Measurements from ENCODE around the gene CALY. TPM values are rescaled to one million over a fixed set of nuclear protein-coding genes. Genes with fewer than 3 reads are reported as not detected.

The CALY gene
- total RNA-seq, 2 experiments from 2014 or later: not detected

- DNase-seq: no peak
Observed at GRCh38 chr10:133309720-133310398, 26.8 kb downstream of the CALY start.

GRCh38 chr10:133309100-133309719 lies 27.5 kb downstream of the CALY start:
- CTCF ChIA-PET: no interaction called here

More at GRCh38 chr10:133309720-133310398, 26.8 kb downstream of the CALY start:
- intact Hi-C loops (cut with micrococcal nuclease): loop anchor here (1.0 to 10.0 kb wide), 5 partner anchors 35 to 405 kb away; partner anchors contain the start of gene PAOX
- CTCF ChIA-PET: interaction anchor here (0.9 kb wide), 1 partner anchor 19 kb away, joined by 4 read pairs; no protein-coding TSS in a partner anchor
- no peaks in the 10 kb centered on the region for H3K9me3 Mint-ChIP-seq
- H3K27me3 Mint-ChIP-seq (ENCODE audit: low read depth): no peaks in the 10 kb centered on the region
- peak overlapping the region; percentile 46 for H3K27ac Mint-ChIP-seq
- H3K4me3 Mint-ChIP-seq: peak overlapping the region; percentile 65
- peaks cover 21% of the 10 kb centered on the region for H3K4me1 Mint-ChIP-seq (ENCODE audit: low read depth)
- peaks cover 16% of the 10 kb centered on the region for H3K36me3 Mint-ChIP-seq (ENCODE audit: low read depth)

GRCh38 chr10:133308421-133309099 lies 28.1 kb downstream of the CALY start, which contains the start of the genes TUBGCP2 and ZNF511:
TSS of gene TUBGCP2 (minus strand) at chr10:133308872. CDS start at chr10:133302941, 5,931 bp downstream.
TSS of gene ZNF511 (plus strand) at chr10:133308914. CDS start at chr10:133308944, 30 bp downstream.
- Mint-ChIP-seq H3K36me3 (ENCODE audit: low read depth) (peaks cover 16% of the 10 kb centered on the region), H3K4me1 (ENCODE audit: low read depth) (peaks cover 26% of the 10 kb centered on the region)
- intact Hi-C loops (cut with micrococcal nuclease): loop anchor here (1.0 to 10.0 kb wide), 6 partner anchors 33 to 404 kb away; partner anchors contain the start of gene PAOX

More at GRCh38 chr10:133309100-133309719, 27.5 kb downstream of the CALY start:
- Mint-ChIP-seq H3K4me1 (ENCODE audit: low read depth) (peaks cover 24% of the 10 kb centered on the region), H3K27ac (peak overlapping the region; percentile 71), H3K27me3 (ENCODE audit: low read depth) (no peaks in the 10 kb centered on the region), H3K9me3 (no peaks in the 10 kb centered on the region), H3K4me3 (peak overlapping the region; percentile 65), H3K36me3 (ENCODE audit: low read depth) (peaks cover 16% of the 10 kb centered on the region)
- peak; percentile 95 for DNase-seq
- intact Hi-C loops (cut with micrococcal nuclease): loop anchor here (1.0 to 10.0 kb wide), 4 partner anchors 34 to 404 kb away; partner anchors contain the start of gene PAOX

GRCh38 chr10:133307776-133308420 lies 28.8 kb downstream of the CALY start:
- CTCF ChIA-PET: interaction anchor here (0.6 to 2.1 kb wide), 20 partner anchors 10 to 403 kb away, joined by 3 to 12 read pairs (median 4); partner anchors contain the start of gene ADAM8
- intact Hi-C loops (cut with micrococcal nuclease): loop anchor here (1.0 to 10.0 kb wide), 5 partner anchors 49 to 403 kb away; partner anchors contain the start of gene PAOX
- Mint-ChIP-seq H3K4me1 (ENCODE audit: low read depth) (peaks cover 26% of the 10 kb centered on the region), H3K4me3 (peak overlapping the region; percentile 98), H3K27ac (peak overlapping the region; percentile 98), H3K27me3 (ENCODE audit: low read depth) (no peaks in the 10 kb centered on the region), H3K36me3 (ENCODE audit: low read depth) (peaks cover 16% of the 10 kb centered on the region), H3K9me3 (no peaks in the 10 kb centered on the region)
- DNase-seq: peak; percentile 95

More at GRCh38 chr10:133308421-133309099, 28.1 kb downstream of the CALY start, which contains the start of the genes TUBGCP2 and ZNF511:
- DNase-seq: peak; percentile 83
- Mint-ChIP-seq H3K9me3 (no peaks in the 10 kb centered on the region), H3K27me3 (ENCODE audit: low read depth) (no peaks in the 10 kb centered on the region), H3K4me3 (peak within 1 kb of the TSS; percentile 98), H3K27ac (peak within 1 kb of the TSS; percentile 98)
- CTCF ChIA-PET: interaction anchor here (0.6 to 2.1 kb wide), 16 partner anchors 10 to 210 kb away, joined by 3 to 12 read pairs (median 4); no protein-coding TSS in a partner anchor

- H3K27ac Mint-ChIP-seq: peak overlapping the region; percentile 98
- intact Hi-C loops (cut with micrococcal nuclease): loop anchor here (10.0 kb wide), 1 partner anchor 402 kb away; no protein-coding TSS in a partner anchor
Observed at GRCh38 chr10:133306941-133307379, 29.7 kb downstream of the CALY start.

GRCh38 chr10:133306097-133306476 lies 30.6 kb downstream of the CALY start:
- H3K36me3 Mint-ChIP-seq (ENCODE audit: low read depth): peaks cover 18% of the 10 kb centered on the region
- H3K4me3 Mint-ChIP-seq: no peak overlapping the region
- no peak overlapping the region for H3K27ac Mint-ChIP-seq
- CTCF ChIA-PET: interaction anchor here (1.3 kb wide), 1 partner anchor 21 kb away, joined by 3 read pairs; no protein-coding TSS in a partner anchor
- peaks cover 26% of the 10 kb centered on the region for H3K4me1 Mint-ChIP-seq (ENCODE audit: low read depth)
- H3K9me3 Mint-ChIP-seq: no peaks in the 10 kb centered on the region
- no peak for DNase-seq
- H3K27me3 Mint-ChIP-seq (ENCODE audit: low read depth): no peaks in the 10 kb centered on the region
- intact Hi-C loops (cut with micrococcal nuclease): loop anchor here (10.0 kb wide), 1 partner anchor 401 kb away; no protein-coding TSS in a partner anchor

More at GRCh38 chr10:133306941-133307379, 29.7 kb downstream of the CALY start:
- CTCF ChIA-PET: interaction anchor here (0.9 to 2.1 kb wide), 15 partner anchors 11 to 402 kb away, joined by 3 to 12 read pairs (median 4); partner anchors contain the start of gene ADAM8
- Mint-ChIP-seq H3K36me3 (ENCODE audit: low read depth) (peaks cover 20% of the 10 kb centered on the region), H3K9me3 (no peaks in the 10 kb centered on the region), H3K4me3 (peak overlapping the region; percentile 98), H3K4me1 (ENCODE audit: low read depth) (peaks cover 26% of the 10 kb centered on the region), H3K27me3 (ENCODE audit: low read depth) (no peaks in the 10 kb centered on the region)
- DNase-seq: no peak

- Mint-ChIP-seq H3K27me3 (ENCODE audit: low read depth) (no peaks in the 10 kb centered on the region), H3K9me3 (no peaks in the 10 kb centered on the region), H3K4me1 (ENCODE audit: low read depth) (peaks cover 26% of the 10 kb centered on the region), H3K36me3 (ENCODE audit: low read depth) (peaks cover 24% of the 10 kb centered on the region), H3K4me3 (no peak overlapping the region), H3K27ac (no peak overlapping the region)
- CTCF ChIA-PET: interaction anchor here (1.4 to 2.9 kb wide), 2 partner anchors 12 to 27 kb away, joined by 3 to 8 read pairs; no protein-coding TSS in a partner anchor
- DNase-seq: no peak
- intact Hi-C loops (cut with micrococcal nuclease): loop anchor here (10.0 kb wide), 1 partner anchor 398 kb away; no protein-coding TSS in a partner anchor
Observed at GRCh38 chr10:133303206-133303605, 33.5 kb downstream of the CALY start.

- Mint-ChIP-seq H3K36me3 (ENCODE audit: low read depth) (peaks cover 23% of the 10 kb centered on the region), H3K9me3 (no peaks in the 10 kb centered on the region), H3K27ac (no peak overlapping the region), H3K27me3 (ENCODE audit: low read depth) (no peaks in the 10 kb centered on the region), H3K4me3 (no peak overlapping the region), H3K4me1 (ENCODE audit: low read depth) (peaks cover 19% of the 10 kb centered on the region)
- CTCF ChIA-PET: interaction anchor here (2.9 kb wide), 1 partner anchor 13 kb away, joined by 8 read pairs; no protein-coding TSS in a partner anchor
- intact Hi-C loops (cut with micrococcal nuclease): loop anchor here (10.0 kb wide), 1 partner anchor 397 kb away; no protein-coding TSS in a partner anchor
- no peak for DNase-seq
Observed at GRCh38 chr10:133302230-133302629, 34.5 kb downstream of the CALY start.

- H3K27ac Mint-ChIP-seq: no peak overlapping the region
- DNase-seq: no peak
- CTCF ChIA-PET: interaction anchor here (0.7 to 1.2 kb wide), 2 partner anchors 15 to 30 kb away, joined by 3 to 5 read pairs; no protein-coding TSS in a partner anchor
- H3K4me3 Mint-ChIP-seq: no peak overlapping the region
- no peaks in the 10 kb centered on the region for H3K27me3 Mint-ChIP-seq (ENCODE audit: low read depth)
- intact Hi-C loops (cut with micrococcal nuclease): loop anchor here (10.0 kb wide), 1 partner anchor 395 kb away; no protein-coding TSS in a partner anchor
- no peaks in the 10 kb centered on the region for H3K9me3 Mint-ChIP-seq
- peaks cover 5% of the 10 kb centered on the region for H3K4me1 Mint-ChIP-seq (ENCODE audit: low read depth)
- peaks cover 20% of the 10 kb centered on the region for H3K36me3 Mint-ChIP-seq (ENCODE audit: low read depth)
Observed at GRCh38 chr10:133299738-133300137, 37.0 kb downstream of the CALY start.

GRCh38 chr10:133299224-133299623 lies 37.5 kb downstream of the CALY start:
- H3K4me1 Mint-ChIP-seq (ENCODE audit: low read depth): peaks cover 2% of the 10 kb centered on the region
- peaks cover 23% of the 10 kb centered on the region for H3K36me3 Mint-ChIP-seq (ENCODE audit: low read depth)
- H3K27ac Mint-ChIP-seq: no peak overlapping the region
- H3K9me3 Mint-ChIP-seq: no peaks in the 10 kb centered on the region
- DNase-seq: no peak
- intact Hi-C loops (cut with micrococcal nuclease): no loop called here
- no peak overlapping the region for H3K4me3 Mint-ChIP-seq
- H3K27me3 Mint-ChIP-seq (ENCODE audit: low read depth): no peaks in the 10 kb centered on the region
- CTCF ChIA-PET: interaction anchor here (1.2 kb wide), 2 partner anchors 16 to 30 kb away, joined by 3 to 5 read pairs; no protein-coding TSS in a partner anchor

GRCh38 chr10:133298466-133298865 lies 38.2 kb downstream of the CALY start:
- intact Hi-C loops (cut with micrococcal nuclease): no loop called here
- Mint-ChIP-seq H3K9me3 (no peaks in the 10 kb centered on the region), H3K36me3 (ENCODE audit: low read depth) (peaks cover 23% of the 10 kb centered on the region), H3K4me1 (ENCODE audit: low read depth) (peaks cover 4% of the 10 kb centered on the region), H3K27ac (no peak overlapping the region), H3K27me3 (ENCODE audit: low read depth) (no peaks in the 10 kb centered on the region), H3K4me3 (no peak overlapping the region)
- no peak for DNase-seq
- CTCF ChIA-PET: interaction anchor here (1.1 to 1.2 kb wide), 3 partner anchors 10 to 31 kb away, joined by 3 to 5 read pairs (median 3); no protein-coding TSS in a partner anchor

All from activated naive CD4-positive, alpha-beta T cell treated with anti-CD3 and anti-CD28 coated beads for 36 hours (primary cell).